GM18858 (cell line): ENCODE data around the gene TMEM231.
A peak's percentile ranks its signal among the peaks of the same experiment; 100 is the strongest.
"Not testable (repeated sequence)": the region's sequence is repeated elsewhere in the genome, so short reads cannot be mapped to it uniquely, and the experiment has no call there.

Source experiments
- ATAC-seq: cut with Tn5 transposase; IDR thresholded peaks from one replicate; pipeline ENCODE4 v1.9.1; 2021; ENCODE audit not compliant: unreplicated experiment

TMEM231 gene

GRCh38 chr16:75532142-75532765 lies 23.8 kb downstream of the TMEM231 start:
- no peak for ATAC-seq

DNA sequence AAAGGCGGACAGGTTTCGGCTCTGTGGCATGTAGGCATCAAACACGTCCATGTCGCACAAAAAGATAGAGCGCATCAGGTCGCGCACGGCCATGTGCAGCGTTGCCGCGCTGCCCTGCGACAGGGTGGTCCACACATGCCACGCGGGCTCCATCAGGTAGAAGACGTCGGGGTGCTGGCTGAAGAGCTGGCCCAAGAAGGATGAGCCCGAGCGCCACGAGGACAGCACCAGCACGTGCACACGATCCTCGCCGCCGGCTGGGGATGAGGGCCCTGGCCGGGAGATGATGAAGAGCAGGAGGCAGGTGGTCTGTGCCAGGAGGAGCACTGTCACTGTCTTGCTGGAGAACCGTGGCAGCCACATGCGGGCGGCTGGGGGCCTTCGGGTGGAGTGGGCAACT lies 26.1 kb downstream of the TMEM231 start:
- no peak for ATAC-seq

- no peak for ATAC-seq
Measured at GRCh38 chr16:75529056-75529905, 26.8 kb downstream of the TMEM231 start.

- ATAC-seq, result no peak
Measured at GRCh38 chr16:75527825-75528299, 28.2 kb downstream of the TMEM231 start.

DNA sequence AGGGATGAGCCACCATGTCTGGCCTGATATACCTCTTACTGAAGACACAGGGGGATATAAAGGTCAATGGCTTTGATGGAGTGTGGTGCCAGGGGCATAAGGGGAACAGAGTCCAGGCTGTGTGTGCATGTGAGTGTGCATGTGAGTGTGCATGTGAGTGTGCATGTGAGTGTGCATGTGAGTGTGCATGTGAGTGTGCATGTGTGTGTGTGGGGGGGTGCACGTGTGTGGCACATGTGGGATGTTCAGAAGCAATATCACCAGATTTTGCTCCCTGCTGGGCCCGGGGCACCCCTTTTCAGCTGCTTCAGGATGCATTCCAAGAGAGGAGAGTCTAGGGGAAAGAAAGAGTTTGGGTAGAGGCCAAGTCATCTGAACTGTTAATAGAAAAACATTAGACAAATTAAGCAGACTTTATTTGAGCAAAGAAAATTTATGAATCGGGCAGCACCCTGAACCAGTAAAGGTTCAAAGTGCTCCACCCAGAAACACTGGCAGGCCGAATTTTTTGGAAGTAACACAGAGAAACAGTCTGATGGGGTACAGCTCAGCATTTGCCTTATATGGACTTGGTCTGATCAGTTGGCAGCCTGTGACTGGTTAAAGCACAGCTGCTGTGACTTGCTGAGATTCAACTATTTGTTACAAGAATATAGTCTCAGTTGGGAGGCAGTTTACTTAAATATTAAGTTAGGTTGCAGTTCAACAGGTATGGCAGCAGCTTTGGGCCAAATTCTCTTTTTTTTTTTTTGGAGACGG lies 29.8 kb downstream of the TMEM231 start:
- ATAC-seq, result no peak

DNA sequence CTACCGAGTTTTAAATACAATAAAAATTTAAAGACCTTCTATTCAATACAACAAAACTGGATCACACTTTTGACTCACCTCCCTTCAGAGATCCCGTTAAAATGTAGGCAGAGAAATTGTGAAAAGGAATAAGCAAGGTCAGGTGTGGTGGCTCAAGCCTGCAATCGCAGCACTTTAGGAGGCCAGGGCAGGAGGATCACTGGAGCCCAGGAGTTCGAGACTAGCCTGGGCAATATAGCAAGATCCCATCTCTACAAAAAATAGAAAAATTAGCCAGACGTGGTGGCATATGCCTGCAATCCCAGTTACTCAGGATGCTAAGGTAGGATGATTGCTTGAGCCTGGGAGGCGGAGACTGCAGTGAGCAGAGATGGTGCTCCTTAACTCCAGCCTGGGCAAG lies 36.9 kb downstream of the TMEM231 start:
- no peak for ATAC-seq

GRCh38 chr16:75516189-75516966 lies 39.7 kb downstream of the TMEM231 start:
- ATAC-seq, result peak; percentile 15

DNA sequence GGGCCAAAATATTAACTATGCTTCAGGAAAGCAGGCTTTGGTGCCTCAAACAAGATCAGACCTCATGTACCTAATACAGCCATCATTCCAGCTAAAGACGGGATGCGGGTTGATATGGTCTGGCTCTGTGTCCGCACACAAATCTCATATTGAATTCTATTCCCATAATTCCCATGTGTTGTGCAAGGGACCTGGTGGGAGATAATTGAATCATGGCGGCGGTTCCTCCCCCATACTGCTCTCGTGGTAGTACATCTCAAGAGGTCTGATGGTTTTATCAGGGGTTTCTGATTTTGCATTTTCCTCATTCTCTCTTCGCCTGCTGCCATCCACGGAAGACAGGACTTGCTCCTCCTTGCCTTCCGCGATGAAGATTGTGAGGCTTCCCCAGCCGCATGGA lies 41.8 kb downstream of the TMEM231 start:
- ATAC-seq, result no peak

- ATAC-seq, result no peak
Measured at GRCh38 chr16:75506574-75506973, 49.5 kb downstream of the TMEM231 start.

DNA sequence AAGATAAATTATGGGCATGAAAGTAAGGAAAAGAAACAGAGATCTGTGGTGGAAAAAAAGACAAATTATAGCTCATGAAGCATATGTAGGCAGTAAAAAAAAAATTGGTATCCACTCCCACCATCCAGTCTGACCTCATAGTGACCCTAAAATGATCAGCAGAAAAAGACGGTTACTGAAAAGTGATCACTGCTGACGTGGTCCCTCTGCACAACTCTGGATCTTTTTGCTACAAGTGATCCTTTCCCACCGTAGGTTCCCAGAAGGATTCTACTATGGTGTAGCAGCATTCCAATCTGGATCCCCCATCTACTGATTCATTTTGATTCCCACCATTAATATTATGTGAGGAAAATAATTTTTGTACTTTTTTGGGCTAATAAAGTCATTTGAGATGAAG lies 49.9 kb downstream of the TMEM231 start:
- no peak for ATAC-seq

DNA sequence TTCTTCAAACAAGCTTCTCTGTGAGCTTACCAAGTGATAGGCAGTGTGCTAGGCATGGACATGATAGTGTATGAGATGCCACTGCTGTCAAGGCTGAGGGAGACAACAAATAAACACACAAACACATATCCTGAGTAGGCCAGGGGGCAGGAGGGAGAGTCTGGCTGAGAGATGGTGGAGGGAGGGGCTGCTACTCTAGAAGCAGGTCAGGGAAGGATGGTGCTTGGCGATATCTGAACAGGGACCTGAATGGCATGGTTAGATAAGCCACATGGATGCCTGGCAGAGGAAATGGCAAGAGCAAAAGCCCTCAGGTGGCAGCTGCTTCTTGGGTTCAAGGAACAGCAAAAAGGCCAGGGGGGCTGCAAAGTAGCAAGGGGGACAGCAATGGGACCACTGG lies 52.3 kb downstream of the TMEM231 start:
- no peak for ATAC-seq

DNA sequence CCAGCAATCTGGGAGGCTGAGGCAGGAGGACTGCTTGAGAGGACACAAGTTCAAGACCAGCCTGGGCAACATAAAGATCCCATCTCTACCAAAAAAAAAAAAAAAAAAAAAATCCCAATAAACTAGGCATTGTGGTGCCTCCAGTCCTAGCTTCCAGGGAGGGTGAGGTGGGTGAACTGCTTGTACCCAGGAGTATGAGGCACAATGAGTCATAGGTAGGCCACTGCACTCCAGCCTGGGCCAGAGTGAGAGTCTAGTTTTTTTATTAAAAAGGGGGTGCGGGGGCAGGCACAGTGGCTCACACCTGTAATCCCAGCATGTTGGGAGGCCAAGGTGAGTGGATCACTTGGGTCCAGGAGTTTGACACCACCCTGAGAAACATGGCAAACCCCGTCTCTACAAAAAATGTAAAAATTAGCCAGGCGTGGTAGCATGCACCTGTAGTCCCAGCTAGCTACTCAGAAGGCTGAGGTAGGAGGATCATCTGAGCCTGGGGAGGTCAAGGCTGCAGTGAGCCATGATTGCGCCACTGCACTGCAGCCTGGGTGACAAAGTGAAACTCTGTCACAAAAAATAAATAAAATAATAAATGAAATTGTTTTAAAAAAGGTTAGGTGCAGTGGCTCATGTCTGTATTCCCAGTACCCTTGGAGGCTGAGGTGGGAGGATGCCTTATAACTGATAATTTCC lies 53.0 kb downstream of the TMEM231 start:
- ATAC-seq, result no peak

DNA sequence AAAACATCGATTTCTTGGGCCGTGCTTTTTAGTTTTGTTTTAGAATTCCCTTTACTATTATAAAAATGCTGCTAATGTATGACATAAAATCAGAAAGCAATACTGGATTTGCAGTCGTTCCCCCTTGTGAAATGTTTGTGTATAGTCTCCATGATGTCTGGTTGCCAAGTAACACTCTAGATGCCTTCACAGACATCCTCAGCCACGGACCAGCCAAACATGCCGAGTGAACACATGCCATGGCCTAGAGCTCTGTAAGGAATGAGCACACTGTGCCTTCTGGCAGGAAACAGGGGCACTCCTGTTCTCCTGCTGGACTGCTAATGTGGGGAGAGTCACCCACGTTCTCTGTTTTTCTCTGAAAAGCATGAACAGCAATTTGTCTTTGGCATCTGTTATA lies 54.2 kb downstream of the TMEM231 start:
- ATAC-seq, result not testable (repeated sequence)

- ATAC-seq, result no peak
Measured at GRCh38 chr16:75501359-75501758, 54.7 kb downstream of the TMEM231 start.

GRCh38 chr16:75498605-75499322 lies 57.3 kb downstream of the TMEM231 start:
- not testable (repeated sequence) for ATAC-seq

GRCh38 chr16:75497558-75497957 lies 58.5 kb downstream of the TMEM231 start:
- no peak for ATAC-seq

GRCh38 chr16:75495076-75495674 lies 60.9 kb downstream of the TMEM231 start, which contains the start of gene CHST6:
Gene CHST6 (minus strand): TSS chr16:75495441. CDS start chr16:75479828, 15,613 bp downstream.
- ATAC-seq, result peak; percentile 61

DNA sequence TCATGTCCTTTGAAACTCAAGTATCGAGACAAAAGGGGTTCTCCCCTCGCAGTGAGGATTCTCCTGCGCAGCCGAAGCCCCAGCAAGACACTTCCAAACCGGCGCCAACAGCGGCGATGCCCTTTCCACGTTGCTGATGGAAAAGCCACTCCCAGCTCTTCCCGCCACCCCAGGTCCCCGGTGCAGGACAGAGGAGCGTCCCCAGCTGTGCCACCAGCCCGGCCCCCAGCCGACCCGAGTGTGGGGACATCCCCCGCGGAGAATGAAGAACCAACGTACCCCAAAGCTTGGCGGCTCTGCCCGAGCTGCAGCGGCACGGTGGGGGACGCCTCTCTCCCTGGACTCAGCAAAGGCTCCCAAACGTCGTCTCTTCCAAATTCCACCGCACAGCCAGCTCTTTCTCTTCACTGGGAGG lies 61.4 kb downstream of the TMEM231 start:
- no peak for ATAC-seq

- ATAC-seq, result no peak
Measured at GRCh38 chr16:75494184-75494583, 61.9 kb downstream of the TMEM231 start.
